GM12892 (cell line): ENCODE results near the gene PLA2G4F.

Source experiments
- POLR2A ChIP-seq: IDR thresholded peaks from 2 replicates; pipeline ENCODE4 v1.6.1; 2011; ENCODE audit warnings: low read depth, low read length, control low read depth
- POLR2AphosphoS5 ChIP-seq: IDR thresholded peaks from 2 replicates; pipeline ENCODE4 v1.6.1; 2011; ENCODE audit warnings: low read depth, low read length, control low read depth

GRCh38 chr15:42107473-42107872, 49.0 kb downstream of the PLA2G4F start:
- TF ChIP-seq POLR2A (no peak), POLR2AphosphoS5 (no peak)
